ENCODE measurements around the gene DTNBP1. TPM values are rescaled to one million over a fixed set of nuclear protein-coding genes. Genes with fewer than 3 reads are reported as not detected.

Gene DTNBP1
- total RNA-seq, 1 experiment from 2014 or later: 6.2 TPM

- H3K9me3 ChIP-seq (replicated peaks): no peaks in the 10 kb centered on the region
- H3K36me3 ChIP-seq: no peaks in the 10 kb centered on the region
- peak in 1 of 2 experiments; percentile 26 for DNase-seq
- no peak overlapping the region for H3K27ac ChIP-seq
- no peak overlapping the region for H3K4me3 ChIP-seq
- H3K27me3 ChIP-seq: no peaks in the 10 kb centered on the region
- H3K4me1 ChIP-seq: peaks cover 27% of the 10 kb centered on the region
Measured at GRCh38 chr6:15623276-15624116, 39.3 kb downstream of the DTNBP1 start.

- no peaks in the 10 kb centered on the region for H3K9me3 ChIP-seq (replicated peaks)
- no peaks in the 10 kb centered on the region for H3K27me3 ChIP-seq
- no peak for DNase-seq
- peaks cover 22% of the 10 kb centered on the region for H3K4me1 ChIP-seq
- H3K4me3 ChIP-seq: no peak overlapping the region
- no peak overlapping the region for H3K27ac ChIP-seq
- H3K36me3 ChIP-seq: no peaks in the 10 kb centered on the region
Measured at GRCh38 chr6:15622045-15622740, 40.6 kb downstream of the DTNBP1 start.

- Histone ChIP-seq H3K4me1 (peaks cover 22% of the 10 kb centered on the region), H3K9me3 (replicated peaks) (no peaks in the 10 kb centered on the region), H3K36me3 (no peaks in the 10 kb centered on the region), H3K27ac (no peak overlapping the region), H3K4me3 (no peak overlapping the region), H3K27me3 (no peaks in the 10 kb centered on the region)
- peak; percentile 48 to 69 for DNase-seq
Measured at GRCh38 chr6:15621203-15622044, 41.4 kb downstream of the DTNBP1 start.

GRCh38 chr6:15620611-15621010 lies 42.2 kb downstream of the DTNBP1 start:
- no peaks in the 10 kb centered on the region for H3K27me3 ChIP-seq
- H3K4me3 ChIP-seq: no peak overlapping the region
- DNase-seq: peak; percentile 9 to 46
- H3K27ac ChIP-seq: no peak overlapping the region
- H3K36me3 ChIP-seq: no peaks in the 10 kb centered on the region
- no peaks in the 10 kb centered on the region for H3K9me3 ChIP-seq (replicated peaks)
- H3K4me1 ChIP-seq: peaks cover 22% of the 10 kb centered on the region

- DNase-seq: no peak
- H3K27me3 ChIP-seq: no peaks in the 10 kb centered on the region
Measured at GRCh38 chr6:15619330-15619729, 43.5 kb downstream of the DTNBP1 start.

GRCh38 chr6:15618685-15619084 lies 44.1 kb downstream of the DTNBP1 start:
- H3K4me1 ChIP-seq: peaks cover 22% of the 10 kb centered on the region
- no peak overlapping the region for H3K4me3 ChIP-seq

More at GRCh38 chr6:15619330-15619729, 43.5 kb downstream of the DTNBP1 start:
- Histone ChIP-seq H3K4me3 (no peak overlapping the region), H3K36me3 (no peaks in the 10 kb centered on the region), H3K9me3 (replicated peaks) (no peaks in the 10 kb centered on the region), H3K4me1 (peaks cover 22% of the 10 kb centered on the region), H3K27ac (no peak overlapping the region)

GRCh38 chr6:15616261-15616660 lies 46.6 kb downstream of the DTNBP1 start:
- Histone ChIP-seq H3K27ac (no peak overlapping the region), H3K4me3 (no peak overlapping the region), H3K9me3 (replicated peaks) (no peaks in the 10 kb centered on the region), H3K4me1 (peaks cover 9% of the 10 kb centered on the region), H3K27me3 (no peaks in the 10 kb centered on the region), H3K36me3 (peaks cover 3% of the 10 kb centered on the region; the same call in 1 of the 2 replicates)
- no peak for DNase-seq

More at GRCh38 chr6:15618685-15619084, 44.1 kb downstream of the DTNBP1 start:
- H3K36me3 ChIP-seq: no peaks in the 10 kb centered on the region
- no peak for DNase-seq
- no peaks in the 10 kb centered on the region for H3K9me3 ChIP-seq (replicated peaks)
- no peaks in the 10 kb centered on the region for H3K27me3 ChIP-seq
- no peak overlapping the region for H3K27ac ChIP-seq

- Histone ChIP-seq H3K9me3 (replicated peaks) (no peaks in the 10 kb centered on the region), H3K4me1 (peaks cover 4% of the 10 kb centered on the region), H3K36me3 (peaks cover 3% of the 10 kb centered on the region; the same call in 1 of the 2 replicates), H3K27me3 (no peaks in the 10 kb centered on the region), H3K27ac (no peak overlapping the region), H3K4me3 (no peak overlapping the region)
- peak in 1 of 2 experiments; percentile 25 for DNase-seq
Measured at GRCh38 chr6:15615802-15616201, 47.0 kb downstream of the DTNBP1 start.

GRCh38 chr6:15614277-15614676 lies 48.6 kb downstream of the DTNBP1 start:
- Histone ChIP-seq H3K27me3 (no peaks in the 10 kb centered on the region), H3K4me1 (no peaks in the 10 kb centered on the region; the same call in 1 of the 2 replicates), H3K4me3 (no peak overlapping the region), H3K27ac (no peak overlapping the region), H3K9me3 (replicated peaks) (no peaks in the 10 kb centered on the region), H3K36me3 (peaks cover 3% of the 10 kb centered on the region; the same call in 1 of the 2 replicates)
- DNase-seq: no peak

- no peaks in the 10 kb centered on the region for H3K4me1 ChIP-seq
- H3K4me3 ChIP-seq: no peak overlapping the region
- H3K27ac ChIP-seq: no peak overlapping the region
- no peaks in the 10 kb centered on the region for H3K9me3 ChIP-seq (replicated peaks)
- no peak for DNase-seq
- peaks cover 3% of the 10 kb centered on the region; the same call in 1 of the 2 replicates for H3K36me3 ChIP-seq
- no peaks in the 10 kb centered on the region for H3K27me3 ChIP-seq
Measured at GRCh38 chr6:15608396-15608795, 54.4 kb downstream of the DTNBP1 start.

- DNase-seq: no peak
- Histone ChIP-seq H3K4me1 (no peaks in the 10 kb centered on the region), H3K27ac (no peak overlapping the region), H3K27me3 (no peaks in the 10 kb centered on the region), H3K4me3 (no peak overlapping the region), H3K9me3 (replicated peaks) (no peaks in the 10 kb centered on the region), H3K36me3 (peaks cover 3% of the 10 kb centered on the region; the same call in 1 of the 2 replicates)
Measured at GRCh38 chr6:15607603-15608002, 55.2 kb downstream of the DTNBP1 start.

GRCh38 chr6:15606347-15606746 lies 56.5 kb downstream of the DTNBP1 start:
- no peak overlapping the region for H3K27ac ChIP-seq
- DNase-seq: no peak
- H3K4me3 ChIP-seq: no peak overlapping the region
- H3K36me3 ChIP-seq: peaks cover under 1% of the 10 kb centered on the region; the same call in 1 of the 2 replicates
- H3K27me3 ChIP-seq: no peaks in the 10 kb centered on the region
- H3K9me3 ChIP-seq (replicated peaks): no peaks in the 10 kb centered on the region
- no peaks in the 10 kb centered on the region for H3K4me1 ChIP-seq

- H3K27ac ChIP-seq: no peak overlapping the region
- no peaks in the 10 kb centered on the region for H3K4me1 ChIP-seq
- DNase-seq: no peak
- H3K9me3 ChIP-seq (replicated peaks): no peaks in the 10 kb centered on the region
- H3K36me3 ChIP-seq: no peaks in the 10 kb centered on the region
- H3K27me3 ChIP-seq: no peaks in the 10 kb centered on the region
- no peak overlapping the region for H3K4me3 ChIP-seq
Measured at GRCh38 chr6:15604843-15605242, 58.0 kb downstream of the DTNBP1 start.

- H3K4me1 ChIP-seq: no peaks in the 10 kb centered on the region
- no peak overlapping the region for H3K4me3 ChIP-seq
- H3K27me3 ChIP-seq: no peaks in the 10 kb centered on the region
- no peaks in the 10 kb centered on the region for H3K9me3 ChIP-seq (replicated peaks)
- H3K27ac ChIP-seq: no peak overlapping the region
- no peaks in the 10 kb centered on the region for H3K36me3 ChIP-seq
- DNase-seq: no peak
Measured at GRCh38 chr6:15602154-15602553, 60.7 kb downstream of the DTNBP1 start.

Data from SJCRH30 (cell line).